Astrocyte of the cerebellum (primary cell): ENCODE data around the gene BARX1.

Source experiments
- DNase-seq: peaks from one replicate; pipeline ENCODE4 v3.0.0-alpha.2; 2011; ENCODE audit warnings: low read depth
- H3K4me3 ChIP-seq: 2 replicates; pipeline ENCODE4 v1.5.1; 2011; ENCODE audit warnings: mild to moderate bottlenecking, low read depth, low read length, moderate library complexity
- CTCF ChIP-seq: IDR thresholded peaks from 2 replicates; pipeline ENCODE4 v1.5.1; 2012; ENCODE audit warnings: low read length, low read depth, moderate library complexity, mild to moderate bottlenecking; ENCODE audit errors: missing control alignments
- in situ Hi-C: cut with HindIII; loops from 2 replicates; pipeline ENCODE4 v1.10.0; 2017; ENCODE audit warnings: low sequenced_read_pairs

BARX1 gene

GRCh38 chr9:93958121-93958818 lies 3.1 kb upstream of the BARX1 start:
- no peak overlapping the region for H3K4me3 ChIP-seq
- no peak for DNase-seq
- TF ChIP-seq CTCF: no peak
- in situ Hi-C loops: no loop called here

- no peak for DNase-seq
- in situ Hi-C loops: no loop called here
- H3K4me3 ChIP-seq: no peak overlapping the region
- TF ChIP-seq CTCF: no peak
Measured at GRCh38 chr9:93955981-93956784, 1.0 kb upstream of the BARX1 start.

GRCh38 chr9:93954434-93955061 lies 607 bp downstream of the BARX1 start:
- TF ChIP-seq CTCF: no peak
- in situ Hi-C loops: no loop called here
- no peak for DNase-seq
- no peak overlapping the region for H3K4me3 ChIP-seq

GRCh38 chr9:93953496-93954433 lies 1.4 kb downstream of the BARX1 start:
- no peak for DNase-seq
- in situ Hi-C loops: no loop called here
- TF ChIP-seq CTCF: no peak

GRCh38 chr9:93952784-93953495 lies 2.2 kb downstream of the BARX1 start:
- DNase-seq: no peak
- H3K4me3 ChIP-seq: no peak overlapping the region
- TF ChIP-seq CTCF: no peak
- in situ Hi-C loops: no loop called here

More at GRCh38 chr9:93953496-93954433, 1.4 kb downstream of the BARX1 start:
- no peak overlapping the region for H3K4me3 ChIP-seq
